Stomach (tissue), 9 donors: ENCODE results near the gene ADM2. TPM values are rescaled to one million over a fixed set of nuclear protein-coding genes. Genes with fewer than 3 reads are reported as not detected.
A peak's percentile ranks its signal among the peaks of the same experiment; 100 is the strongest.

Experiments used
- DNase-seq, 2 donors: peaks; one replicate each; pipeline versions ENCODE4 v3.0.0 to v3.0.0-alpha.2; 2013 to 2019
- H3K27ac ChIP-seq, 5 donors: fragments of 200-600 bp in 4 of 5; sonication (generic) in 4 of 5; one replicate each; pipeline ENCODE4 v1.5.1; 2013 to 2019; ENCODE audit warnings: mild to moderate bottlenecking in 1 of 5, moderate library complexity in 1 of 5
- H3K27me3 ChIP-seq, 3 donors: fragments of 200-600 bp; sonication (generic); one replicate each; pipeline ENCODE4 v1.5.1; 2017 to 2019; ENCODE audit warnings: mixed run types in 1 of 3
- H3K36me3 ChIP-seq, 4 donors: fragments of 200-600 bp; sonication (generic); 1 replicate in 3 of 4; 2 replicates in 1 of 4; pipeline ENCODE4 v1.5.1; 2016 to 2019
- H3K4me1 ChIP-seq, 4 donors: fragments of 200-600 bp; sonication (generic); one replicate each; pipeline ENCODE4 v1.5.1; 2016 to 2019
- H3K4me3 ChIP-seq, 4 donors: fragments of 200-600 bp; sonication (generic) in 3 of 4; one replicate each; pipeline ENCODE4 v1.5.1; 2016 to 2019; ENCODE audit warnings: mild to moderate bottlenecking in 1 of 4
- H3K9me3 ChIP-seq, 4 donors: fragments of 200-600 bp; sonication (generic); one replicate each; pipeline ENCODE4 v1.5.1; 2016 to 2019
- EP300 ChIP-seq: sonication (generic); formaldehyde crosslinking; IDR thresholded peaks from one replicate; pipeline ENCODE4 v1.6.1; 2017; ENCODE audit warnings: antibody characterized with exemption
- POLR2A ChIP-seq, 4 donors: fragments of 450-650 bp; IDR thresholded peaks; one replicate each; pipeline ENCODE4 v1.6.1; 2016; ENCODE audit warnings: antibody characterized with exemption in 4 of 4, control low read depth in 2 of 4, mild to moderate bottlenecking in 1 of 4, moderate library complexity in 1 of 4
- POLR2AphosphoS5 ChIP-seq, 3 donors: sonication (generic); formaldehyde crosslinking; IDR thresholded peaks; one replicate each; pipeline ENCODE4 v1.6.1; 2016; ENCODE audit warnings: antibody characterized with exemption in 3 of 3
- WGBS, 5 donors: extraction: QIAGEN DNeasy Blood & Tissue Kit in 3 of 5; methylation state at CpG; one replicate each; pipeline versions ENCODE4 v1.1.5 to v1.1.7; 2013 to 2018; 5-methylcytosine and 5-hydroxymethylcytosine counted together
- intact Hi-C: fragments of 100-400 bp; cut with DNase I; formaldehyde crosslinking; loops from one replicate; pipeline ENCODE4 v1.15.1; 2023; ENCODE audit warnings: low total_unique reads
- polyA plus RNA-seq, 3 donors: library from polyadenylated mRNA; stranded (reverse); fragments of 200-250 nt; gene quantifications; one replicate each; pipeline ENCODE4 v1.2.3, GENCODE V29; 2013
- total RNA-seq, 5 donors: library from RNA; depleted of rRNA; stranded (reverse); fragments of >200 nt; gene quantifications; one replicate each; pipeline versions ENCODE4 v1.1.0 to v1.2.3, GENCODE V29; 2014 to 2016
- TF ChIP-seq, protein P1 (sequence below), 7 experiments: fragments of 450-650 bp in 4 of 7; fragments of 200-600 bp in 3 of 7; sonication (generic) in 3 of 7; IDR thresholded peaks; one replicate each; pipeline ENCODE4 v1.5.1; 2016 to 2019; ENCODE audit warnings: antibody characterized with exemption in 7 of 7, control low read depth in 2 of 7, mild to moderate bottlenecking in 1 of 7
- donor health status: healthy with polysubstance abuse.
- donor health status: Bipolar disorder and iron deficiency.
- donor health status: healthy.

Gene ADM2
- total and polyA plus RNA-seq, 8 donors, result 0.37 to 3.7 (median 1.5) TPM; not detected in 3

DNA sequence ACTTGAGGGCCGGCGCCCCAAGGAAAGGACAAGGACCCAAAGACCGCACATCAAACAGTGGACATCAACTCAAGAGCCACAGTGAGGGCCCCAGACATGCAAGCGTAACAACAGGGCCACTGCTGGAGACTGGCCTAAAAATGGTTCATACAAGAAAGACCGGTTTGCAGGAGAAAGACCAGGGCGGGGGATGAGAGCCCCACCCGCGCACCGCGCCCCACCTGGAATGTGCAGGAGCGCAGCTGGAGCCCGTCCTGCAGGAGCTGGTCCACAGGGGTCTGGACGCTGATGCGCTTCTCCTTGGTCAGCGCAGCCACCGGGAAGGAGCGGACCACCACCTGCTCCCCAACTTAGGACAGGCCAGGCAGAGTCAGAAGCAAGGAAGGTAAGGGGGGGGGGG is 20.4 kb upstream of the ADM2 start:
- no peaks in the 10 kb centered on the region for H3K27me3 ChIP-seq
- peaks cover 98 to 100% (median 100%) of the 10 kb centered on the region in 4 donors for H3K36me3 ChIP-seq
- TF ChIP-seq POLR2A (IDR thresholded peaks at IDR 0.05) (no peak), POLR2AphosphoS5 (IDR thresholded peaks at IDR 0.05) (no peak), EP300 (no peak)
- TF ChIP-seq, protein P1, sequence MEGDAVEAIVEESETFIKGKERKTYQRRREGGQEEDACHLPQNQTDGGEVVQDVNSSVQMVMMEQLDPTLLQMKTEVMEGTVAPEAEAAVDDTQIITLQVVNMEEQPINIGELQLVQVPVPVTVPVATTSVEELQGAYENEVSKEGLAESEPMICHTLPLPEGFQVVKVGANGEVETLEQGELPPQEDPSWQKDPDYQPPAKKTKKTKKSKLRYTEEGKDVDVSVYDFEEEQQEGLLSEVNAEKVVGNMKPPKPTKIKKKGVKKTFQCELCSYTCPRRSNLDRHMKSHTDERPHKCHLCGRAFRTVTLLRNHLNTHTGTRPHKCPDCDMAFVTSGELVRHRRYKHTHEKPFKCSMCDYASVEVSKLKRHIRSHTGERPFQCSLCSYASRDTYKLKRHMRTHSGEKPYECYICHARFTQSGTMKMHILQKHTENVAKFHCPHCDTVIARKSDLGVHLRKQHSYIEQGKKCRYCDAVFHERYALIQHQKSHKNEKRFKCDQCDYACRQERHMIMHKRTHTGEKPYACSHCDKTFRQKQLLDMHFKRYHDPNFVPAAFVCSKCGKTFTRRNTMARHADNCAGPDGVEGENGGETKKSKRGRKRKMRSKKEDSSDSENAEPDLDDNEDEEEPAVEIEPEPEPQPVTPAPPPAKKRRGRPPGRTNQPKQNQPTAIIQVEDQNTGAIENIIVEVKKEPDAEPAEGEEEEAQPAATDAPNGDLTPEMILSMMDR (IDR thresholded peaks at IDR 0.05), result no peak
- peaks cover 0 to 12% (median 4%) of the 10 kb centered on the region in 4 donors for H3K4me1 ChIP-seq
- 50 to 88% (median 66%) methylated on average over 17 of the region's 17 CpGs for WGBS, 5 donors
- H3K9me3 ChIP-seq, result no peaks in the 10 kb centered on the region
- no peak overlapping the region for H3K27ac ChIP-seq
- DNase-seq, result peak; percentile 73 to 81
- no peak overlapping the region for H3K4me3 ChIP-seq
- intact Hi-C loops, result no loop called here

DNA sequence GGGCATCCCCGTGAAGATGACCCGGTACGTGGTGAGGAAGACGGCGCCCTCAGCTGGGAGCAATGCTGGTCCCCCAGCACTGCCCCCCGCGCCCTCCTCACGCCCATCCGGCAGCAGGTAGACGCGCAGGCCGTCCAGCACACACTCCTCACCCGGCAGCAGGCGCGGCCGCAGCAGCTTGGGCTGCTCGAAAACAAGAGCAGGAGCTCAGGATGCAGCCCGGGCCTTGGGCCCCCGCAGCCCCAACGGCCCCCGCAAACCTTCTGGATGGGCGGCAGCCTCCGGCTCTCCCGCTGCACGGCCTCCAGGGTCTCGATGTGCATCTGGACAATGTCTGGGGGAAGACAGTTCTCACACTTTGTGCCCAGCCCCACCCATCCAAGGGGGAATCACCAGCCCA is 19.8 kb upstream of the ADM2 start:
- WGBS, 5 donors, result 89 to 93% (median 93%) methylated on average over 23 to 26 of the region's 26 CpGs
- TF ChIP-seq EP300, result no peak
- no peak for TF ChIP-seq POLR2AphosphoS5 (IDR thresholded peaks at IDR 0.05)
- TF ChIP-seq, protein P1 (IDR thresholded peaks at IDR 0.05), result no peak
- TF ChIP-seq POLR2A (IDR thresholded peaks at IDR 0.05), result no peak
- Histone ChIP-seq H3K27ac (no peak overlapping the region), H3K4me1 (peaks cover 0 to 12% (median 4%) of the 10 kb centered on the region in 4 donors), H3K27me3 (no peaks in the 10 kb centered on the region), H3K9me3 (no peaks in the 10 kb centered on the region), H3K4me3 (no peak overlapping the region), H3K36me3 (peaks cover 98 to 100% (median 100%) of the 10 kb centered on the region in 4 donors)
- intact Hi-C loops, result no loop called here
- DNase-seq, result no peak

DNA sequence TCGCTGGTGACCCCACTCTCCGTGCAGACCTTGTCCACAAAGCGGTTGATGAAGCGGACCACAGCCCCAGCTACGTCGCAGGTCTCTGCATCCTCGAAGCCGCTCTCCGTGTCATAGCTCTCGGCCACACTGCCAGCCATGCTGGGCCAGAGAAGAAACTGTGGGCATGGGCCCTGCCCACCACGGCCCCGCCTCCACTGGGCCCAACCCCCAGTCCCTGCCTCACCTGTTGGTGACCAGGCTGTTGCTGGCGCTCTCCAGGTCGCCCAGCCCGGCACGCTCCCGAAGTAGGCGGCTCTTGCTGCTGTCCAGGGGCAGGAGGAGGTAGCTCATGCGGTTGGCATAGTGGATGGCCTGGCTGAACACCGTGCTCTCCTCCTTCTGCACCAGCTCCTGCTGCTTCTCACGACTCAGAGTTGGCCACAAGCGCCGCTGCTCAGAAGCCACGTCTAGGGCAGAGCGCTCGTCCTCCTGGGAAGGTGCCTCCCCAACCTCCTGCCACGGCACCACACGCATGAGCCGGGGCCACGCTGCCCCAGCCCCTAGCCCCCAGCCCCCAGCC is 19.3 kb upstream of the ADM2 start:
- intact Hi-C loops, result no loop called here
- no peak overlapping the region for H3K27ac ChIP-seq
- H3K36me3 ChIP-seq, result peaks cover 98 to 100% (median 100%) of the 10 kb centered on the region in 4 donors
- no peak for DNase-seq
- H3K4me3 ChIP-seq, result no peak overlapping the region
- H3K27me3 ChIP-seq, result no peaks in the 10 kb centered on the region
- TF ChIP-seq EP300, result no peak
- TF ChIP-seq, protein P1 (IDR thresholded peaks at IDR 0.05), result no peak
- no peak for TF ChIP-seq POLR2A (IDR thresholded peaks at IDR 0.05)
- TF ChIP-seq POLR2AphosphoS5 (IDR thresholded peaks at IDR 0.05), result no peak
- peaks cover 0 to 12% (median 4%) of the 10 kb centered on the region in 4 donors for H3K4me1 ChIP-seq
- H3K9me3 ChIP-seq, result no peaks in the 10 kb centered on the region
- WGBS, 5 donors, result 84 to 94% (median 89%) methylated on average over 23 to 30 of the region's 30 CpGs

DNA sequence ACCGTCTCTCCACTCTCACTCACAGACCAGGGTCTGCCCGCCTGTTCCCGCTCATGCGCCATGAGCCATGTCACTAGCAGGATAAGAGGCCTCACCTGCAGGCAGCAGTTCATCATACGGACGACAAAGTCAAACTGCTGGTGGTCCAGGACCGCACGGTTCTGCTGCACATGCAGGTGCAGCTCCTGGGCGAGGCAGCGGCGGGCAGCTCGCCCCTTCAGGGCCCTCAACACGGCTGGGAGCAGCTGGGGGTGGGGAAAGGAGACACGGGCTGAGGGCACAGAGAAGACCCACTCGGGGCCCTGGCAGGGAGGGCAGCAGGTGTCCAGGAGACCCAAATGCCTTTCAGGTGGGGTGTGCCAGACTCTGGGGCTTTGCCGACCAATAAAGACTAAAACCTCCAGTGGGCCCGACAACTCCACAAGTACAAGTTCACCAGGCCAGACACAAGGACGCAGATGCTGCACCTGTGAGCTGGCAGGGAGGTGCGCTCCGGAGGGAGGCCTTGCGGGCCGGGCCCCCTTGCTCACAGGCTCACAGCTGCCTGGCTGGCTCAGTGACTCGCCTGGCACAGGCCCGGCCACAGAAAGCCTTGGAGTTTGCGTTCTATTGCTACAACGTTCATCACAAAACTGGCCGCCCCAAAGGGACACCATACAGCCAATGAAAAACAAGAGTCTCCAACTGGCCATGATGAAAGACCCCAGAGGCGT is 18.0 kb upstream of the ADM2 start:
- Histone ChIP-seq H3K27ac (no peak overlapping the region), H3K9me3 (no peaks in the 10 kb centered on the region), H3K4me1 (peaks cover 0 to 18% (median 4%) of the 10 kb centered on the region in 4 donors), H3K36me3 (peaks cover 96 to 100% (median 100%) of the 10 kb centered on the region in 4 donors), H3K27me3 (no peaks in the 10 kb centered on the region), H3K4me3 (no peak overlapping the region)
- DNase-seq, result no peak
- intact Hi-C loops, result no loop called here
- WGBS, 5 donors, result 91 to 95% (median 91%) methylated on average over 23 to 28 of the region's 28 CpGs
- TF ChIP-seq POLR2AphosphoS5 (IDR thresholded peaks at IDR 0.05), result no peak
- no peak for TF ChIP-seq POLR2A (IDR thresholded peaks at IDR 0.05)
- TF ChIP-seq EP300, result no peak
- TF ChIP-seq, protein P1 (IDR thresholded peaks at IDR 0.05), result no peak
